Measurements from ENCODE around the gene THSD7A.

Gene THSD7A

DNA sequence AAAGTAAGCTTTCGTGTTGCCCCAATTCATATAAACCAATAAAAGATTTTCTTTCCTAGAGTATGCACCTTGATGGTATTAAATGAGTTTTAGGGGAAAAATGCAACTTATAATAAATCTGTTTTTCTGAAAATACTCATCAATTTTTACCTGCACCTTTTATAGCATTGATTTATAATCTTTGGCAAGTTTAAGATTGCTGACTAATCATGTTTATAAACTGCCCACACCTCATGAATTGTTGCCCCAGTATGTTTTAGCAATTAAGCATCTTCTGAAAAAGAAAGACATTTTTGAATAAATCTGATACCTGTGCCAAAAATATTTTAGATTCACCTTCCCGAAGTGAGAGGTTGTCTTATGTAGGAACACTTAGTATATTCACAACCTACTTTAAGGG is 420.0 kb downstream of the THSD7A start:
- DNase-seq (ENCODE audit: low read depth in 3 of 3): no peak

DNA sequence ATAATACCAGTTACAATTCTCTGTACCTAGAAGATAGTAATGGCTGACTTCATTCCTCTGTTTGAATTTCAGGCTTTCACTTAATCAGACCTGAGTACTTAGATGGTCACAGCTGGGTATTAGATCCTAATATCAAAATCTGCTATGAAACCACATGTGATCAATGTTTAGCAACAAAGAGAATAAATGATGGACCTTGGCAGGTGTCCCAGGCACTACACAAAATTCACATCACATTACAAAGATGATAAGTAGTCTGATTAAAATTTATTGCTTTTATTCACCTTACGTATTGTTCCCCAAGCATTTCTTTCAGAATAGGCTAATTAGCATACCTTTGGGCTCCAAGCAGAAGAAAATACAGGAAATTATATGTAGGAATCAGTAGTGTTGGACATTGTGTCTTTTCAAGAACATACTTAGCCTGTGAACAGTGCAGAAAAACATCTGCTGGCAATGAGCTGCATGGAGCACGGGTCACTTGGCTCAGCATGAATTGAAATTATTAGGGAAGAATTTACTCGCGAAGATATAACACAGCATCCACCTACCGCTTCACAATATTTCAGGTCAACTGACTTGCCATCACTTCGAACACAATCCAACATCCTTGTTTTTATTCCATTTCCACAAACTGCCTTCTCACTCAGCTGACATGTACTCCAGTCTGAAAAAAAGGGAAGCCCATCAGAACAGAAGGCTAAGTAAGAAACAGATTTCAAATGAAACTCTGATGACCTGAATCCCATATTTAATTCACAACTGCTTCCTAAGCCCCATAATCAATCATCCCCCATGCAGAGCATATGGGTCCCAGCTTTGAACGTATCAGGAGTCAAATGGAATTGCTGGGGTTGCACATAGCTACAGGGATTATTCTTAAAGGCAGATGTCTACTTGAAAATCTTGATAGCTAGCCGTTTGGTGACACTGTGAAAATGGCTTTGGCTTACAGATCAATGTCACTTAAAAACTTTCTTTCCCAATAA is 421.0 kb downstream of the THSD7A start:
- no peak for DNase-seq (ENCODE audit: low read depth in 3 of 3)

DNA sequence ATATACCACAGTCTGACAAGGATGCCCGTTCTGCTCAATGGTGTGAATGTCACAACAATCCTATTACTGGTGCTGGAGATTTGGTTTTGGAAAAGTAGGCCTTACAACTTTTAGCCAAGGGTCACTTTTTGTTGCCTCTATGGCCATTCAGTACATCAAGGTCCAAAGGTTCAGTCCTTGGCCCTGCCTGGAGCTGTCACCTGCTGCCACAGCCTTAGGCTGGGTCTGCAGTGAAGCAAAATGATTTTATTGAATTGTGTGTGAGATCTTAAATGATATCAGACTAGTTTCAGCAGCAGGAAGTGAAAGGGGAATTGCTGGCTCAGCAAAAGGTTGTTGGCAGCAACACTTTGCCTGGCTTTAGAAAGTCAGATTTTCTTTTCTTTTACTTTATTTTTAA is 427.6 kb downstream of the THSD7A start:
- no peak for DNase-seq (ENCODE audit: low read depth in 3 of 3)

DNA sequence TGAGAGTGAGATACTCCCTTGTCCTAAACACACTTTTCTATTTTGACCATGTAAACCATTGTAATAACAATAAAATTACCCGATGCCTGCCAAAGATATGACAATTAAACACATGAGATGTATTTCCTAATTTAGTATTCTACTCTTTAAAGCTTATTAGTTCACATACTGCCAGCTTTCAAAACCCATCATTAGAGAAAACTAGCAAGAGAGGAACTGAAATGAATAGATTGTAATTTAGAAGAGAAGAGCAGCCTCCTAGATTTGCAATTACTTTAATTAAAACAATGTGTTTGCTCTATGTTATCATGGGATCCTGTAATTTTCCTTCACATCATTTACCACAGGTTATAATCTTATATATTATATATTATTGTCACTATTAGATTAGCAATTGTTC is 428.2 kb downstream of the THSD7A start:
- no peak for DNase-seq (ENCODE audit: low read depth in 3 of 3)

DNA sequence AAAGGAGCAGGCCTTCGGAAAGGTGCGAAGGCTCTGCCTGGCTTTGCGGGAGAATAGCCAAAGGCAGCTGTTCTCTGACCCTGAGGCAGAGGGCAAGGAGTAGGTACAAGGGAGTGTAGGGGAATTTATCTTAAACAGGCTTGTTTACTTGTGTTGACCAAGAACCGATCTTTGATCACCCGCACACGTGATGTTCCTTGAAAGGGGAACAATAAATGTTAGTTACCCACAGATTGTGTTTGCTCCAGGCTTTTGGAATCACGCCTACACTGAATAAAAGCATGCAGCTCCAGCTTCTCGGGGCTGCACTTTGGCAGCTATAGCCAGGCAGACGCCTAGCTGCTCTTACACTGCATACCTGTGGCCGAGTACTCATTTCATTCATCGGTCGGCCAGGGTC is 437.6 kb downstream of the THSD7A start:
- no peak for DNase-seq (ENCODE audit: low read depth in 3 of 3)

DNA sequence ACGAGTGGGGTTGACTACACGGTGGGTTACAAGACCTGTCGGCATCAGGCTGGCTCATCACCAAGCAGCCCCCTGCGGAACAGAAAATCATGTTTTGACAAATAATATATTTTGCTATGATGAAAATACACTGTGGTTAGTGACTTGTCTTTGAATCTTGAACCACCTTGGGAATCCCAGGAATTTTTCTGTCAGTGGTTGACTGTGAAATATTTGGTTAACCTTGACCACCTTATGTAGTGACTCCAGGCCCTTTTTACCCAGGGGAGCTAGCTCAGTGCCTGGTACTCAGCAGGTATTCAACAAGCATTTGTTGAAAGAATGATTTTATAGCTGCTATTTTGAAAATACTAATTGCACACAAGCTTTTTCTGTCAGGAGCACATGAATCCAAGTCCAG is 452.4 kb downstream of the THSD7A start:
- DNase-seq (ENCODE audit: low read depth in 3 of 3): no peak

DNA sequence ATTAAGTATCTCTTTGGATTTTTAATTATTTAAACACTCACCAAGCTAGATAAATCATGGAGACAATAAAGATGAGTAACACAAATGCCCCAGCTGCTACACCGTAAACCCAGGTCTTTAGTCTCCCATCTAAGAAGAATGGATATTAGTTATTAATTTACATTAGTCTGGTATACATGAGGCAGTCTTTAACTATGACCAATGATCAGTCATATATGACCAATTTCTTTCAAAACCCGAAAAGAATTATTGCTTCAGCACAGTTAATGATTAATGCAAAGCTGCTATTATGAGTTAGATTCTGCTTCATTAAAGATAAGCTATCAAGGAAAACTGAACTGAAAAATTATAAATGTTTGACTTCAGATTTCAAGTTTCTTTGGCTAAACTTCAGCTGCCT is 455.5 kb downstream of the THSD7A start:
- no peak for DNase-seq (ENCODE audit: low read depth in 3 of 3)

DNA sequence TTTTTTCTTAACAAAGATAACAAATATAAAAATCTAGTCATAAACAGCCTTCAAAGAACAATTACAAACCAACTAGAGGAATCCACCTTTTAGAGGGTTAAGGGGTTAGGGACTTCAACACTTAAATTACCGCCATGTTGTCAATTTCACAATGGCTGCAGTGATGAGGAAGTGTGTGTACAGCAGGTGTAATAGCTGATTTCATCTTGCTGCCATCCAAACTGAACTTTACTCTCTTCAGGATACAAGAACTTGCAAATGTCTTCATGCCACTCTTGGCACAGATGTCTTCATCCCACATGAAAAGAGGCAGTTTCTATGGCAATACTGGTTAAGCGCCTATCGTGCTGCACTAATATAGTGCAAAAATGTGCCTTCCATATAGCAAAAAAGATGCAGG is 457.4 kb downstream of the THSD7A start:
- DNase-seq (ENCODE audit: low read depth in 3 of 3): no peak

DNA sequence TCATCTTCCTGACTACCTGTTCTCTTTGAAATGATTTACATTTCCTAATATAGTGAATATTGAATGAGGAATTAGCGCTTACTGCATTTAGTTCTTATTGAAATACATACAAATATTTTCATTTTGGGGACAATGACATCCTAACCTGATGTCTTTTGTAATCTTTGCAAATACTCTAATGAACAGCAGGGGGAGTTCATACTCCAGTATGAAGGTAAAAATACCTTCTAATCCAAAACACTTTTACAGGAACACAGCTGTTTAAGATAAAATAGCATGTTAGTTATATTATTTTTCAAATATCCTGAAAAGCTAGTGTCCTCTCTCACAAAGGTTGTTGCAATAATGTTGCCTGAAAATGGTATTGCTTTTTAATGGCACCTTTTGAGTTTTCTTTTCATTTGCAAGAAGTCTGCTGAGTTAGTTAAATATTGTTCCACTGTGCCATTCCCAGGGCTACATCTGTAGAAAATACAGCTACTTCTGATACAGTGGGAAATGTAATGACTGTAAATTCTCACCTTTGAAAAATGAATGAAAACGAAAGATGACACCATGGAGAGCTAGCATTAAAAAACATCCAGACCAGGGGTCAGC is 458.4 kb downstream of the THSD7A start:
- no peak for DNase-seq (ENCODE audit: low read depth in 3 of 3)

DNA sequence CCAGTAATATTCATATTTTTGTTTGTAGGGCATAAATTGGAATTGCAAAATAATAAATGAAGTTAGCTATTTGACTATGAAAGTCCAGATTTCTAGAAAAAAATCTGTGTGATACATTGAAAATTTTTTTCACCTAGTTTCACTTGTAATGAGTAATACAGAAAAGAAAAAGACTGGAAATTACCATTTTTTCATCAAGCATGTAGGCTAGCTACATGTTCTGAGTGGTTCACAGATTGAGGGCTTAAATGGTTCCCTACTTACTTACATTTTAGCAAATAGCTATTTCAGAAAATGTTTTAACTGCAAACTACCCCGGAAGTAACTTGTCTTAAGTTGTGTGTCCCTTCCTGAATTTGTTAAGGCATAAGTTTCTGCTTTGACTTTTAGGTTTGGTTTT is 462.3 kb downstream of the THSD7A start:
- DNase-seq (ENCODE audit: low read depth in 3 of 3): no peak

DNA sequence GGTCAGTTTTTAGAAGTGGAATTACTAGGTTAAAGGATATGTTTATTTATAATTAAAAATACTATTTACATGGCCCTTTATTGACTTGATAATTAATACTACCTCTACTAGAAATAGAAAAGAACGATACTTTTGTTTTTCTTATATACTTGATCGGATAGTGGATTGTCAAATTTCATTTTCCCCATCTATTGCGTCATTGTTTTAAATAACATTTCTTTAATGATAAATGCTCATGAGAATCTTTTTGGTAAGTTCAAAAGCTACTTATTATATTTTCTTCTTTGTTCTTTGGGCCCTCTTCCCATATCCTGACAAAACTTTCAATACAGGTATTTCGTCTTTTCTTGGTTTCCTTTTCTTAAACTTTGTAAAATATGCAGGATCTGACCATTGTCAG is 465.9 kb downstream of the THSD7A start:
- DNase-seq (ENCODE audit: low read depth in 3 of 3): no peak

DNA sequence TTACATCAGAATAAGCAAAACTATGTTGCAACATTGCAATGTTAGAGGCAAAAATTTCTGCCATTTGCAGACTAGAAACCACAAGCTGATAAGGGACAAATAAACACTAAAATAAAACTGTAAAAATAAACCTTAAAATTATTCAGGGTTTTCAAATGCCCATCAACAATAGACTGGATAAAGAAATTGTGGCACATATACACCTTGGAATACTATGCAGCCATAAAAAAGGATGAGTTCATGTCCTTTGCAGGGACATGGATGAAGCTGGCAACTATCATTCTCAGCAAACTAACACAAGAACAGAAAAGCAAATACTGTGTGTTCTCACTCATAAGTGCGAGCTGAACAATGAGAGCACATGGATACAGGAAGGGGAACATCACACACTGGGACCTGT is 473.4 kb downstream of the THSD7A start:
- DNase-seq (ENCODE audit: low read depth in 3 of 3): no peak

DNA sequence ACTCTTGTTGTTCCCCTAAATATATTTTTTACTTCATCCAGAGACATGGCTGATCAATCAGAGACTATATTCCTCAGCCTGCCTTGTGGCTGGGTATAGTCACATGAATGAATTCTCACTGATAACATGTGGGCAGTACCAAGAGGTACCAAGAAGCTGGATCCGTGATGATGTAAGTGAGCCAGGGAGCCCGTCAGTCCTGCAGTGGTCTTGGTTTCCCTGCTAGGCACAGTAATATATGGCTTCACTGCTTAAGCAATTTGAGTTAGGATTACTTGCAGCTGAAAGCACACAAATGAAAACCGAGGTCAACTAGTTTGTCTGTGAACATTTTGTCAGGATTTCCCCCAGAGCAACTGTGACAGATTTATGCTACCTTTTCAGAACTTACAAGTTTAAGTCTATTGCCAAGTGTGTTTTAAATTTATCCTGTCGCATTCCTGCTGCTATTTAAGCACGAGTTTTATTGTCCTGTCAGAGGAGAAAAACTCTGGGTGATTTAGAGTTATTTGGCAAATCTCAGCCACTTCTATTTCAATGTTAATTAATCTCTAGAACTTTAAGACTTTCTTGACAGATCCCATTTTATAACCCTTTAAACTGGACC is 476.5 kb downstream of the THSD7A start:
- no peak for DNase-seq (ENCODE audit: low read depth in 3 of 3)

DNA sequence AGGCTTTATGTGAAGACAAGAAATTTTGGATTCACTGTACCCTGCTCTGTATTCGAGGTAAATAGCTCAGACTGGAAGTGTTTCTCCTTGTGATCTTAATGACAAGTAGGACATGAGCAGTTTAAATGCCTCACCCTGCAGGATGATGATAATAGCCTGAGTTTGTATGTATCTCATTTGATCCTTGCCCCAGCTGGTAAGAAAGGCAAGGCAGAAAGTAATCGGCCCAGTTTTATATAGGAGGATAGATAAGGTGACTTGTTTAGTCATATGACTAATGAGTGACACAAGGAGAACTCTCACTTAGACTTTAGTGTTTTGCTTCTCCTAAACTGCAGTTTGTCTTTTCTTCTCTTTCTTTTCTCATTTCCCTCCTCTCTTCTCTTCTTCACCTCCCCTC is 485.7 kb downstream of the THSD7A start:
- no peak for DNase-seq (ENCODE audit: low read depth in 3 of 3)

DNA sequence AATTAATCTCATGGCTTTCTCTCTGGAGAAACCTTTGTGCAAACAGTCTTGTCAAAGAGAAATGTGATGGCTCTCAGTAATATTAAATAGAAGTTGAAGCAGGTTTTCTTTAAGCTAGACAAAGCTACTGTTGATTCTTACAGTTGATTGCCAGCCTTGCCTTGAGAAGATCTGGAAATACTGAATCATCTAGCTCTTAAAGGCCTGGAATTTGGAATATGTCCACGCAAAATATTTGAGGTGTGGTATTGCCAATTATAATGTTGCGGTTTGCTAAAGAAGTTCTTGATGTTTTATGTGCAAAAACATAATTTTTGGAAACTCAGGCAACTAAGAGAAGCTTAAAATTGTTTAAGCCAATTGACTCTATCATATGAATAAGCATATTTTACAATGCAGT is 486.4 kb downstream of the THSD7A start:
- DNase-seq (ENCODE audit: low read depth in 3 of 3): no peak

DNA sequence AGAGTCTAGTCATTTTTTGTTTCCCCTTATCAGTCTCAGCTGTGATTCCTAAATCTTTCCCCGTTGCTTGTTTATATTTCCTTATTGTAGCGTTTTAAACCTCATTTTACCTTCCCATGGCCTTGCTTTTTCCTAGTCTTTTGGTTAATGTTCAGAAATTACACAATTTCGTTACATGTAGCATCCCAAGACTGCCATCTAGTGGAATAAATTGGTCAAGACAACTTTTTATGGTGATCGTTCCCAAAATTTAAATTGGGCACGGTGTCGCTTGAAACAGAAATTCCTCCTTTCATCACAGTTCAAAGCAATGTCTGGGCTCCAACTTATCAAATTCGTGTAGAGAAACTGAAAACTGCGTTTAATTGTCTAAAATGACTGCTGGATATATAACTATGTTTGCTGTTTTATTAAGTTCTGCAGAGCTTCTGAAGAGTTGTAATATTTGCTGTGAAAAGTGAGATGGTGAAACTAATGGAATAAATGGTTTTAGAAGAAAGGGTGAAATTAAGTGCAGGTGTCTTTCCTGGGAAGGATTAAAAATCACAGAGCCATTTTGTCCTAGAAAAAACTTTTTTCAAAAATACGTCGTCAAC is 488.1 kb downstream of the THSD7A start:
- no peak for DNase-seq (ENCODE audit: low read depth in 3 of 3)

DNA sequence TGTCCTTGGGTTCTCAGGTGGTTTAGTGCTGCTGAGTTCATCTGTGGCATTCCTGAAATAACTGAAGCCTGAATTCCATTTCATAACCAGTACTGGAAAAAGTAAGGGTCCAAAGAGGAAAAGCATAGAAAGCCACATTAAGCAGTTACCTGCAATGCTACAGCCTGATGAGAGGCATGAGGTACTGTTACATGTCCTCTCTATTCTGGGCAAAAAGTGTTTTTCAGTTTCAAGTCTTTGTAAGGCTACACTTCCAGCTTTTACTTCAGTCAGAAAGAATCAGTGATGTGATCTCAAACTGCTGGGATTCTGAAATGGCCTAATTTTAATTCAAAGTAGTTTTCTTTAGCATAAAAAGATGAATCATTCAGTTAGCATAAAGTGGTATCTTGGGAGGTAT is 488.9 kb downstream of the THSD7A start:
- DNase-seq (ENCODE audit: low read depth in 3 of 3): no peak

DNA sequence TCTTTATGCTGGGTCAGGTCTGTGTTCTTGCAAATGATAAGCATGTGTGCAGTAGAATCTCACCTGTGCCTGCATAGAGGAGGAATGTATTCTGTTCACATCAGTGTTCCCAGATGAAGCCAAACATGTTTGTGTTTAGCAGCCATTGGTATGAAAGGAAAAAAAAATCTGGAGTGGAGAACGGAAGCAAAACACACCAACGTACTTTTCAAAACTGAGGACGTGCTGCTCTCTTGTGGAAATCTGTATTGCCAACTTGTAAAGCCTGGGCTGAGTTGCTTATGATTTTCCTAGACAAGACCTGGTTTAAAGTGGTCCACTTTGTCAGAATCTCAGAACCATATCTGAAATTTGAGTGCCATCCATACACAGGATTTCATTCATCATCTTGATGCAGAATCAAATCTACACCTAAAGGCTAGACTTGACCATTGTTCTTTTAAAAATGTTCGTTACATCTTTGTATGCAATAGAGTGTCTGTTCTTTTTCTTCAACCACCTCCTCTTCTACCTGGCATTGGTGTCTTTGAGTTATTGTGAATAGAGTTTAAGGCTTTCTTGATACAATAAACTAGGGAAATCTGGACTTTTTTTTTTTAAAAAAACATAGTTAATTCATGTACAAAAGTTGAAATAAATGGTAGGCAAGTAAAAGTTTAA is 490.6 kb downstream of the THSD7A start:
- DNase-seq (ENCODE audit: low read depth in 3 of 3): no peak

DNA sequence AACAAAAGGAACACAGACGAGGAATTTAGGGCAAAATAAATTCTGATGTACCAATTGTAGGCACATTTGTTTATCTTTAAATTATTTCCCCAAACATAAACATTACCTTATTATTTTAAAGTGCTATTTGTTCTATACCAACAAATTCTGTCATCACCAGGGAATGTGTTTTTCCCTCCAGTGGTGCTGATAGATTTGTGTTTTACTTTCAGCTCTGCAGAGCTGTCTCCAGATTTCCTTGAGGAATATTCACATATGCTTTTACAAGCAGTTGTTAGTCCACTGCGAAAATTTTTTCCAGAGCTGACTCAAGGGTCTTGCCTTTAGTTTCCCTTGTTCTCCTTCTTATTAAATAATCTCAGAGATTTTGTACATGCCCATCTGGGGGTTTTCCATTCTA is 495.6 kb downstream of the THSD7A start:
- no peak for DNase-seq (ENCODE audit: low read depth in 3 of 3)

DNA sequence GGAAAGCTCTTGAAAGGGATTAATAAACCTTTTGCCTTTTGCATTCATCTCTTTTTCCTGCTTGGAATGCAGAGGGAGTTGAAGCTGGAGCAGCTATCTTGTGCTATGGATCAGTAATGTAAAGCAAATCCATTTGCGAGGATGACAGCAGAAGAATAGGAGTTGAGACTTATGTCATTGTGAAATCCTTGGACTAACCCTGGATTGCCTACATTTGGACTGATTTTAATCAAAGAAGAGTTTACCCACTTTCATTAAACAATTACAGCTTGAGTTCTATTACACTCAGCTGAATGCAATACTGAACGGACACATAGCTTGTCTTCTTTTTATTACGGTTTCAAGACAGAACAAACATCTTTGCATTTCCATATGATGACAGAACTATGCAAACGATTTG is 496.1 kb downstream of the THSD7A start:
- no peak for DNase-seq (ENCODE audit: low read depth in 3 of 3)

DNA sequence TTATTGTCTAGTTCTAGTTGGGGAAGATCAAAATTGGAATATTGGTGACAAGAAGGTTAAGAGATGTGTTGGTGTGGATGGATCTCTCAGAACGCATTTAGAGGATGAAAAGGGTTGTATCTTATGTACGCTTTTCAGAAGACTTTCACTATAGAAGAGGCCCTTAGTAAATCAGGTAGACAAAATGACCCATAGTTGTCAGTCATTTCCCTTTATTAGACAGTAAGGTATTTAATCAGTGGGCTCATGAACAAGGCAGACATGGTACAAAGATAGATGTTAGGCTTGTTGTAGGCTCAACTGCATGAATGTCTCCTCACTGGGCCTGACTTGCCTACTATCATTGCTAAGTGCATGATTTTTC is 499.2 kb downstream of the THSD7A start:
- DNase-seq (ENCODE audit: low read depth in 3 of 3): no peak

DNA sequence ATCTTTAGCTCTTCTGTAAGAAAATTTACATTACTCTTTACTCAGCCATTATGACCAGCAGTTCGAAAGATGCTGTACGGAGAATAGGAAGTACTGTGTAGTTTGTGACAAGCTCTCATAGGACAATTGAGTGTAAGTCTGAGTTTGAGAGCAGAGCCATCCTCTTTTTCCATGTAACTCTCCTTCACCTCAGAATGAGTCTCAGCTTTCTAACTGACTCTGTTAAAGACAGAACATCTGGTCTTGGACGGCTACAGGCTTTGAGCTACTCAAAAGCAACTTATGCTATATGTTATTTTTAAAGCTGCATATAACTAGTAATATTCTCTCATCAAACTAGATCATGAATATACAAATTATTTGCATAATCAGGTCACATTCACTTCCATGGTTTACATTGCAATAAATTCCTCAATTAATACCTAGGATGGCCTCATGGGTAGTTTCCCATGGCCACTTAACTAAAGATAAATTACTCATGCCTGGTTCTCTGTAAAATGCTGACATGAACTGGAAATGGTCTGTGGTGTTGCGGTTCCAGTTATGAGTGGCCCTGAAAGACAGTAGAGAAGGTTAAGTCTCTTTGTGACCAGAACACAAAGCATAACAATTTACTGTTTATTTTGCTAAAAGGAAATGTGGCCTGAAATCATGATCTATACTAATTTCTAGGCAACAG is 499.7 kb downstream of the THSD7A start:
- no peak for DNase-seq (ENCODE audit: low read depth in 3 of 3)
